ENCODE results near the gene TBKBP1.
A peak's percentile ranks its signal among the peaks of the same experiment; 100 is the strongest.

Gene TBKBP1

DNA sequence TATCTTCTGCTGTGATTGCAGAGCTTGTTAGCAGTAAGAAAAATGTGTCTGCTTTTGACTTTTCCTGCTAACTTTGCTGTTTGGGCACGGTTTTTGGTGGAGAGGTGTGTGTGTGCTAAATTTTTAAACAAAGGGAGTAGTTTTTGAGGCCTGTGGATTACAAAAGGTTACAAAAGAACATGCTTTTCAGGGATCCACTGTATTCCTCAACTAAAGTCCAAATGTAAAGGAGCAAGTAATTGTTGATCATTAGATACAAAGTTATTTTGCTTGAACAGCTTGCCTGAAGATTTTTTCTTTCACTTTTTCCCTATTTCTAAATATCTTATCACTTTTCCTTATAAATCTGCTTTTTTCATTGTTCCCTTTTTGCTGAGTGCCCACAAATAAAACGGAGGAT, 42.3 kb upstream of the TBKBP1 start:
- TF ChIP-seq, protein P1, sequence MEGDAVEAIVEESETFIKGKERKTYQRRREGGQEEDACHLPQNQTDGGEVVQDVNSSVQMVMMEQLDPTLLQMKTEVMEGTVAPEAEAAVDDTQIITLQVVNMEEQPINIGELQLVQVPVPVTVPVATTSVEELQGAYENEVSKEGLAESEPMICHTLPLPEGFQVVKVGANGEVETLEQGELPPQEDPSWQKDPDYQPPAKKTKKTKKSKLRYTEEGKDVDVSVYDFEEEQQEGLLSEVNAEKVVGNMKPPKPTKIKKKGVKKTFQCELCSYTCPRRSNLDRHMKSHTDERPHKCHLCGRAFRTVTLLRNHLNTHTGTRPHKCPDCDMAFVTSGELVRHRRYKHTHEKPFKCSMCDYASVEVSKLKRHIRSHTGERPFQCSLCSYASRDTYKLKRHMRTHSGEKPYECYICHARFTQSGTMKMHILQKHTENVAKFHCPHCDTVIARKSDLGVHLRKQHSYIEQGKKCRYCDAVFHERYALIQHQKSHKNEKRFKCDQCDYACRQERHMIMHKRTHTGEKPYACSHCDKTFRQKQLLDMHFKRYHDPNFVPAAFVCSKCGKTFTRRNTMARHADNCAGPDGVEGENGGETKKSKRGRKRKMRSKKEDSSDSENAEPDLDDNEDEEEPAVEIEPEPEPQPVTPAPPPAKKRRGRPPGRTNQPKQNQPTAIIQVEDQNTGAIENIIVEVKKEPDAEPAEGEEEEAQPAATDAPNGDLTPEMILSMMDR (IDR thresholded peaks at IDR 0.05; ENCODE audit: control insufficient read depth, insufficient read depth, low read depth, low read length, missing control alignments), result no peak
- H3K4me3 ChIP-seq (ENCODE audit: control insufficient read depth, low read depth, low read length), result no peak overlapping the region; the same call in 1 of the 2 replicates
- no peak for DNase-seq (ENCODE audit: low read depth)

DNA sequence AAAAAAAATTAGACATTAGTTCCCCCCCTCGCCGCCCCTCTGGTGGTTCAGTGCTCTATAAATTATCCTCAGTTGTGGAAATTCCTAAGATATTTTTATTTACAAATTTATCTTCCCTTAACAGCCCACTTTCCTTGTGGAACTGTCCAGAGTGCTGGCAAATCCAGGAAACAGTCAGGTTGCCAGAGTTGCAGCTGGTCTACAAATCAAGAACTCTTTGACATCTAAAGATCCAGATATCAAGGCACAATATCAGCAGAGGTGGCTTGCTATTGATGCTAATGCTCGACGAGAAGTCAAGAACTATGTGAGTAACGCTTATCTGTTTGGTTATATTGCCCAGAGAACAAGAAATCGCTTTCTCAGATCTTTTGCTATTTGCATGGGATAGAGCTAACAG, 41.4 kb upstream of the TBKBP1 start:
- no peak for DNase-seq (ENCODE audit: low read depth)
- TF ChIP-seq, protein P1 (IDR thresholded peaks at IDR 0.05; ENCODE audit: control insufficient read depth, insufficient read depth, low read depth, low read length, missing control alignments), result no peak
- no peak overlapping the region for H3K4me3 ChIP-seq (ENCODE audit: control insufficient read depth, low read depth, low read length)

DNA sequence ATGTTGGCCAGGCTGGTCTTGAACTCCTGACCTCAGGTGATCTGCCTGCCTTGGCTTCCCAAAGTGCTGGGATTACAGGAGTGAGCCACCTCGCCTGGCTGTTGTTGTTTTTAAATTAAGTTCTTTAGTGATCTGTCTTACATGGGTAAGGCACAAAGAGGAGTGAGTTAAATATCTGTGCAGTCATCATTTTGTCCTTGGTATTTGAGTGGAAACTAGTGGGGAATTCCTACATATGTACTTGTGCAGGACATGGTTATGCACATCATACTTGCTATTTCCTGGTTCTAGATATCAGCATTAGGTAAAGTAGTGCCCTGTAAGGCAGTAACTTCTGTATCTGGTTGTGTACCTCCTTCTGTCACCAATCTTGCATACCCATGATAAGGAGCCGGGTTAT, 40.5 kb upstream of the TBKBP1 start:
- no peak overlapping the region for H3K4me3 ChIP-seq (ENCODE audit: control insufficient read depth, low read depth, low read length)
- DNase-seq (ENCODE audit: low read depth), result no peak
- TF ChIP-seq, protein P1 (IDR thresholded peaks at IDR 0.05; ENCODE audit: control insufficient read depth, insufficient read depth, low read depth, low read length, missing control alignments), result no peak

DNA sequence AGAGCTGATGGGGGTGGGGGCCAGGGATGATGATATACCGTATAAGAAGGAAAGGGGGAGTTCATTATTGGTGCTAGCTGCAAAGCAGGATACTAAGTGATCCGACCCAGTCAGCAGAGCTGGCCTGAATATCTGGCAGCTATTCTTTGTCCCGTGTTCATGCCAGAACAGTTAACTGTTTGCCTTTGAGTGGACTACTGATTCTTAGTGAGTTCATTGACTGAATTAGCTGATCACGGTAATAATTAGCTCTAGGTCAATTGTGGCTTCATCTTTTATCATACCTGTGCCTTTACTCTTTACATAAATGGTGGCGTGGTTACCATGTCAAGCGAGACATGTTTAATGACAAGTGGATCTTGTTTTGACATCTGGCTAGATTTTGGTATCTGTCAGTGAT, 39.0 kb upstream of the TBKBP1 start:
- no peak for DNase-seq (ENCODE audit: low read depth)
- no peak overlapping the region for H3K4me3 ChIP-seq (ENCODE audit: control insufficient read depth, low read depth, low read length)
- TF ChIP-seq, protein P1 (IDR thresholded peaks at IDR 0.05; ENCODE audit: control insufficient read depth, insufficient read depth, low read depth, low read length, missing control alignments), result no peak

DNA sequence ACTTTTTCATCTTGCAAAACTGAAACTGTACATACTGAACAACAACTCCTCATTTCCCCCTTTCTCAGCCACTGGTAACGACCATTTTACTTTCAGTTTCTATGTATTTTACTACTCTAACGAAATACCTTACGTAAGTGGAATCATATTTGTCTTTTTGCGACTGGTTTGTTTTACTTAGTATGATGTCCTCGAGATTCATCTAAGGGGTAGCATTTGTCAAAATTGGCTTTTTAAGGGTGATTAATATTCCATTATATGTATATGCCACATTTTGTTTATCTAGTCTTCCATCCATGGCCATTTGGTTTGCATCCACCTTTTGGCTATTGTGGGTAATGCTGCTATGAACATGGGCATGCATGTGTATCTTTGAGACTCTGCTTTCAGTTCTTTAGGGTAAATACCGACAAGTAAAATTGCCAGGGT, 33.9 kb upstream of the TBKBP1 start:
- DNase-seq (ENCODE audit: low read depth), result no peak
- H3K4me3 ChIP-seq (ENCODE audit: control insufficient read depth, low read depth, low read length), result no peak overlapping the region
- TF ChIP-seq, protein P1 (IDR thresholded peaks at IDR 0.05; ENCODE audit: control insufficient read depth, insufficient read depth, low read depth, low read length, missing control alignments), result no peak

DNA sequence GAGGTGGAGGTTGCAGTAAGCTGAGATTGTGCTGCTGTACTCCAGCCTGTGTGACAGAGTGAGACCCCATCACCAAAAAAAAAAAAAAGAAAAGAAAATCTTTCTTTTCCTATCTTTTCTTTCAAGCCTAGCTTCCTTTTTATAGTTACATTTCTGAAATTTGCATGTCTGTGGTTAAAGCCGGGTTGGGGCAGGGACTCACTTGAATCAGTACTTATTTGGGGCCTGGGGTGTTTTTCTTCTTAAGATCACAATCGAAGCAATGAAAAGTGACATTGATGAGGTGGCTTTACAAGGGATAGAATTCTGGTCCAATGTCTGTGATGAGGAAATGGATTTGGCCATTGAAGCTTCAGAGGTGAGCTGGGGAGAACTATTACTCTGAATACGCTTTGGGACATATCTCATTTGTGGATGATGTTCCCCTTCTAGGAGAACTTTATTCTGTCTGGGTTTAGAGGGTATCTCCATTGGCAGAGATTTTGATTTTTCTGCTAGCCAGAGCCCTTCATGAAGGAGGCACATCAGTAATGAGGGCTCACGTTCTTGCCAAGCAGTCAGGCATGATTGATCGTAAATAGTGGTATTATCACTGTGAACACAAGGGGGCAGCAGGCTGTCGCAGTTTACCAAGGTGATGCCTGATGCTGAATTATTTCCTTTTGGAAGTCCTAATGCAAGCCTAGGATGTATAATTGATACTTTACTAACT, 29.9 kb upstream of the TBKBP1 start:
- H3K4me3 ChIP-seq (ENCODE audit: control insufficient read depth, low read depth, low read length), result no peak overlapping the region
- DNase-seq (ENCODE audit: low read depth), result no peak
- TF ChIP-seq, protein P1 (IDR thresholded peaks at IDR 0.05; ENCODE audit: control insufficient read depth, insufficient read depth, low read depth, low read length, missing control alignments), result peak; percentile 73
